COR-L47 (cell line): Measurements from ENCODE around the gene TAC4.

Experiments used
- DNase-seq: peaks from one replicate; lab custom pipeline; 2025; lab: John Stamatoyannopoulos, UW

Gene TAC4

GRCh38 chr17:49872754-49873377 is 25.0 kb upstream of the TAC4 start:
- DNase-seq: no peak

- DNase-seq: no peak
Observed at GRCh38 chr17:49871211-49871610, 23.3 kb upstream of the TAC4 start.

GRCh38 chr17:49870298-49870697 is 22.4 kb upstream of the TAC4 start:
- DNase-seq: no peak

- no peak for DNase-seq
Observed at GRCh38 chr17:49869038-49869374, 21.1 kb upstream of the TAC4 start.

- DNase-seq: no peak
Observed at GRCh38 chr17:49866882-49867413, 19.1 kb upstream of the TAC4 start.

- no peak for DNase-seq
Observed at GRCh38 chr17:49866019-49866380, 18.1 kb upstream of the TAC4 start.

GRCh38 chr17:49862781-49863331 is 15.0 kb upstream of the TAC4 start:
- DNase-seq: no peak

GRCh38 chr17:49861150-49861884 is 13.4 kb upstream of the TAC4 start:
- DNase-seq: peak; percentile 13

GRCh38 chr17:49859991-49860953 is 12.4 kb upstream of the TAC4 start:
- DNase-seq: no peak

GRCh38 chr17:49858796-49859195 is 10.9 kb upstream of the TAC4 start:
- DNase-seq: no peak

GRCh38 chr17:49854126-49854525 is 6.3 kb upstream of the TAC4 start:
- no peak for DNase-seq

- DNase-seq: no peak
Observed at GRCh38 chr17:49853470-49854015, 5.7 kb upstream of the TAC4 start.

- DNase-seq: peak; percentile 49
Observed at GRCh38 chr17:49851387-49852291, 3.8 kb upstream of the TAC4 start.

GRCh38 chr17:49850772-49851386 is 3.0 kb upstream of the TAC4 start:
- no peak for DNase-seq

GRCh38 chr17:49850218-49850610 is 2.3 kb upstream of the TAC4 start:
- DNase-seq: no peak

- DNase-seq: no peak
Observed at GRCh38 chr17:49848739-49849138, 870 bp upstream of the TAC4 start.

GRCh38 chr17:49846938-49847712 is 744 bp downstream of the TAC4 start:
- DNase-seq: no peak

GRCh38 chr17:49845321-49845720 is 2.5 kb downstream of the TAC4 start:
- no peak for DNase-seq

- no peak for DNase-seq
Observed at GRCh38 chr17:49843774-49844350, 4.0 kb downstream of the TAC4 start.
